H1 (cell line): Measurements from ENCODE around the gene YOD1. TPM values are rescaled to one million over a fixed set of nuclear protein-coding genes. Genes with fewer than 3 reads are reported as not detected.

ENCODE experiments used
- CTCF ChIA-PET: fragments of 300-600 bp; sonication (Branson Sonifier 250); formaldehyde crosslinking; loops from one replicate; lab custom pipeline; 2021; ENCODE audit not compliant: partially characterized antibody; lab: Charles Lee
- POLR2A ChIA-PET: fragments of 300-600 bp; sonication (Branson Sonifier 250); formaldehyde crosslinking; loops from one replicate; lab custom pipeline; 2021; ENCODE audit warnings: inconsistent platforms; ENCODE audit not compliant: partially characterized antibody; lab: Charles Lee
- DNase-seq, 2 experiments: peaks; one replicate each; pipeline versions ENCODE4 v3.0.0 to v3.0.0-alpha.2; 2010 to 2022; ENCODE audit warnings: low spot score in 2 of 2, low read depth in 1 of 2, mixed read lengths in 1 of 2
- FAIRE-seq: peaks from 2 replicates; lab custom pipeline; 2011; peaks lifted over from hg19 to GRCh38; lab: Jason Lieb, UNC
- H2AFZ ChIP-seq: 2 replicates; pipeline ENCODE4 v1.8.1; 2012; ENCODE audit warnings: low read length, inconsistent platforms
- H2AK5ac ChIP-seq: 2 replicates; pipeline ENCODE4 v1.6.1; 2013; ENCODE audit warnings: low read depth, low read length
- H2BK120ac ChIP-seq: replicated peaks from 2 replicates; pipeline ENCODE3; 2013; ENCODE audit warnings: low read depth, low read length, inconsistent platforms
- H2BK12ac ChIP-seq: 2 replicates; pipeline ENCODE4 v1.6.1; 2013; ENCODE audit warnings: low read depth, low read length
- H2BK15ac ChIP-seq: 2 replicates; pipeline ENCODE4 v1.6.1; 2013; ENCODE audit warnings: low read length
- H2BK20ac ChIP-seq: 2 replicates; pipeline ENCODE4 v1.6.1; 2013; ENCODE audit warnings: low read length
- H2BK5ac ChIP-seq: 2 replicates; pipeline ENCODE4 v1.6.1; 2013; ENCODE audit warnings: low read depth, low read length
- H3K14ac ChIP-seq: 2 replicates; pipeline ENCODE4 v1.6.1; 2013; ENCODE audit warnings: inconsistent platforms; ENCODE audit not compliant: insufficient read length
- H3K18ac ChIP-seq: 2 replicates; pipeline ENCODE4 v1.6.1; 2013; ENCODE audit warnings: low read length; ENCODE audit errors: extremely low read depth
- H3K23ac ChIP-seq: 2 replicates; pipeline ENCODE4 v1.6.1; 2013; ENCODE audit warnings: inconsistent platforms; ENCODE audit not compliant: insufficient read length
- H3K23me2 ChIP-seq: 2 replicates; pipeline ENCODE4 v1.6.1; 2013; ENCODE audit warnings: low read depth, low read length
- H3K27ac ChIP-seq: 2 replicates; pipeline ENCODE4 v1.6.1; 2011; ENCODE audit warnings: low read depth, low read length, inconsistent platforms
- H3K27me3 ChIP-seq, 4 experiments: replicated peaks in 1 of 4; 1 replicate in 1 of 4; 2 replicates in 3 of 4; pipeline versions ENCODE4 v1.6.1 to v1.8.1; 2011 to 2013; ENCODE audit warnings: low read length in 3 of 4, mild to moderate bottlenecking in 3 of 4, inconsistent platforms in 2 of 4, mixed read lengths in 2 of 4, moderate library complexity in 1 of 4; ENCODE audit not compliant: control insufficient read depth in 3 of 4, insufficient read depth in 3 of 4; ENCODE audit errors: extremely low read depth in 1 of 4
- H3K36me3 ChIP-seq, 4 experiments: 2 replicates each; pipeline versions ENCODE4 v1.6.1 to v1.8.1; 2011 to 2013; ENCODE audit warnings: mild to moderate bottlenecking in 4 of 4, low read length in 3 of 4, moderate library complexity in 2 of 4, control low read depth in 1 of 4, inconsistent platforms in 1 of 4; ENCODE audit not compliant: insufficient read depth in 4 of 4, control insufficient read depth in 2 of 4
- H3K4ac ChIP-seq: replicated peaks from 2 replicates; pipeline ENCODE3; 2013; ENCODE audit warnings: low read length, low read depth, mixed read lengths, inconsistent platforms; ENCODE audit not compliant: insufficient read length
- H3K4me1 ChIP-seq, 4 experiments: replicated peaks in 1 of 4; 1 replicate in 1 of 4; 2 replicates in 3 of 4; pipeline versions ENCODE4 v1.6.1 to v1.8.1; 2011 to 2013; ENCODE audit warnings: low read length in 3 of 4, inconsistent platforms in 2 of 4, mixed read lengths in 1 of 4; ENCODE audit not compliant: insufficient read depth in 4 of 4, control insufficient read depth in 3 of 4
- H3K4me2 ChIP-seq, 2 experiments: 2 replicates each; pipeline versions ENCODE4 v1.6.1 to v1.8.1; 2011 to 2013; ENCODE audit warnings: low read depth in 2 of 2, low read length in 2 of 2, control low read depth in 1 of 2, inconsistent platforms in 1 of 2, mild to moderate bottlenecking in 1 of 2; ENCODE audit not compliant: insufficient read depth in 1 of 2
- H3K4me3 ChIP-seq, 4 experiments: fragments of 200-600, 300-600 bp in 1 of 4; sonication (generic), shearing (Covaris generic), sonication (Bioruptor Twin) in 1 of 4; 2 replicates each; pipeline versions ENCODE4 v1.5.1 to v1.8.1; 2011 to 2016; ENCODE audit warnings: low read length in 4 of 4, low read depth in 3 of 4, control low read depth in 2 of 4, inconsistent platforms in 2 of 4, mild to moderate bottlenecking in 2 of 4, mixed read lengths in 1 of 4, moderate library complexity in 1 of 4; ENCODE audit not compliant: insufficient read depth in 2 of 4; ENCODE audit errors: extremely low read depth in 1 of 4
- H3K56ac ChIP-seq: replicated peaks from 2 replicates; pipeline ENCODE3; 2013; ENCODE audit warnings: low read depth, mild to moderate bottlenecking, mixed read lengths, low read length, inconsistent platforms; ENCODE audit not compliant: insufficient read length
- H3K79me1 ChIP-seq: 2 replicates; pipeline ENCODE4 v1.6.1; 2013; ENCODE audit warnings: low read depth, low read length, control low read depth
- H3K79me2 ChIP-seq, 2 experiments: 2 replicates each; pipeline versions ENCODE4 v1.6.1 to v1.8.1; 2012 to 2013; ENCODE audit warnings: low read length in 2 of 2, mild to moderate bottlenecking in 2 of 2, inconsistent platforms in 1 of 2; ENCODE audit not compliant: insufficient read depth in 2 of 2, control insufficient read depth in 1 of 2
- H3K9ac ChIP-seq, 4 experiments: replicated peaks in 1 of 4; 1 replicate in 1 of 4; 2 replicates in 3 of 4; pipeline versions ENCODE4 v1.6.1 to v1.8.1; 2011 to 2013; ENCODE audit warnings: low read depth in 3 of 4, low read length in 3 of 4, control low read depth in 2 of 4, mild to moderate bottlenecking in 2 of 4, moderate library complexity in 2 of 4, inconsistent platforms in 1 of 4; ENCODE audit errors: extremely low read depth in 1 of 4
- H3K9me3 ChIP-seq, 2 experiments: 2 replicates each; pipeline versions ENCODE4 v1.6.1 to v1.8.1; 2012 to 2013; ENCODE audit warnings: mild to moderate bottlenecking in 2 of 2, moderate library complexity in 2 of 2, control low read depth in 1 of 2, inconsistent platforms in 1 of 2, low read depth in 1 of 2, low read length in 1 of 2, mixed read lengths in 1 of 2; ENCODE audit not compliant: insufficient read depth in 2 of 2
- H4K20me1 ChIP-seq, 2 experiments: replicated peaks in 1 of 2; 2 replicates each; pipeline versions ENCODE3 to v1.8.1; 2011 to 2013; ENCODE audit warnings: inconsistent platforms in 2 of 2, low read length in 2 of 2, mild to moderate bottlenecking in 1 of 2; ENCODE audit not compliant: insufficient read depth in 2 of 2, control insufficient read depth in 1 of 2
- H4K5ac ChIP-seq: 2 replicates; pipeline ENCODE4 v1.6.1; 2013; ENCODE audit warnings: low read length, low read depth, mixed read lengths, inconsistent platforms; ENCODE audit not compliant: insufficient read length
- H4K8ac ChIP-seq: 2 replicates; pipeline ENCODE4 v1.8.0; 2013; ENCODE audit warnings: mild to moderate bottlenecking, moderate library complexity, low read length, inconsistent platforms; ENCODE audit not compliant: insufficient read depth; ENCODE audit errors: extremely low read depth
- H4K91ac ChIP-seq: replicated peaks from 2 replicates; pipeline ENCODE3; 2013; ENCODE audit warnings: low read length, mixed read lengths, inconsistent platforms; ENCODE audit not compliant: insufficient read length
- CEBPB ChIP-seq: IDR thresholded peaks from 2 replicates; pipeline ENCODE4 v1.6.1; 2012; ENCODE audit warnings: low read depth, low read length
- CREB1 ChIP-seq: IDR thresholded peaks from 2 replicates; pipeline ENCODE4 v1.6.1; 2012; ENCODE audit warnings: inconsistent platforms
- CTBP2 ChIP-seq: IDR thresholded peaks from 2 replicates; pipeline ENCODE4 v1.7.0; 2011; ENCODE audit warnings: borderline replicate concordance, mild to moderate bottlenecking, moderate library complexity, mixed read lengths, low read length; ENCODE audit not compliant: insufficient read depth, insufficient read length
- E2F6 ChIP-seq: IDR thresholded peaks from 2 replicates; pipeline ENCODE4 v1.6.1; 2012; ENCODE audit warnings: inconsistent platforms
- JUN ChIP-seq: IDR thresholded peaks from 2 replicates; pipeline ENCODE4 v1.6.1; 2011; ENCODE audit warnings: low read depth, mild to moderate bottlenecking, improper control_type of control experiment, low read length
- KDM1A ChIP-seq: fragments of 200-600, 300-600 bp; sonication (generic); IDR thresholded peaks from 2 replicates; pipeline ENCODE4 v1.7.1; 2016; ENCODE audit warnings: mild to moderate bottlenecking, low read length, borderline replicate concordance
- KDM4A ChIP-seq: IDR thresholded peaks from one replicate; pipeline ENCODE4 v1.7.1; 2012; ENCODE audit warnings: low read depth, mild to moderate bottlenecking, moderate library complexity, low read length, inconsistent platforms; ENCODE audit not compliant: severe bottlenecking
- PHF8 ChIP-seq: fragments of 200-600 bp; sonication (generic); conservative IDR thresholded peaks from 2 replicates; pipeline ENCODE4 v1.7.1; 2012; ENCODE audit warnings: low read depth, mild to moderate bottlenecking, inconsistent platforms, low read length, moderate library complexity
- POLR2AphosphoS5 ChIP-seq: IDR thresholded peaks from 2 replicates; pipeline ENCODE4 v1.6.1; 2011; ENCODE audit warnings: low read depth, low read length
- POU5F1 ChIP-seq: IDR thresholded peaks from 2 replicates; pipeline ENCODE4 v1.6.1; 2011; ENCODE audit warnings: low read depth, mild to moderate bottlenecking, low read length, moderate library complexity
- RFX5 ChIP-seq: IDR thresholded peaks from 2 replicates; pipeline ENCODE4 v1.6.1; 2011; ENCODE audit warnings: low read depth, low read length, improper control_type of control experiment, borderline replicate concordance
- SP1 ChIP-seq: IDR thresholded peaks from 2 replicates; pipeline ENCODE4 v1.6.1; 2011; ENCODE audit warnings: low read depth, low read length
- SP2 ChIP-seq: IDR thresholded peaks from 2 replicates; pipeline ENCODE4 v1.6.1; 2012; ENCODE audit warnings: mild to moderate bottlenecking, low read length, inconsistent platforms
- TAF1 ChIP-seq: IDR thresholded peaks from 2 replicates; pipeline ENCODE4 v1.6.1; 2011; ENCODE audit warnings: mild to moderate bottlenecking, low read depth, low read length
- ZNF274 ChIP-seq: IDR thresholded peaks from 2 replicates; pipeline ENCODE4 v1.7.0; 2012; ENCODE audit warnings: low read length, borderline replicate concordance; ENCODE audit errors: extremely low read depth
- WGBS, 2 experiments: shearing (Covaris generic) in 1 of 2; methylation state at CpG; one replicate each; pipeline versions ENCODE4 v1.1.6 to v1.1.7; 2013 to 2015; ENCODE audit warnings: low lambda C conversion rate in 2 of 2, mixed read lengths in 2 of 2, inconsistent platforms in 1 of 2, low coverage in 1 of 2, missing lambda C conversion rate in 1 of 2; ENCODE audit not compliant: insufficient replicate concordance in 2 of 2, insufficient coverage in 1 of 2, insufficient read length in 1 of 2; ENCODE audit errors: extremely low coverage in 1 of 2, missing lambda C conversion rate in 1 of 2; 5-methylcytosine and 5-hydroxymethylcytosine counted together
- polyA plus RNA-seq, 7 experiments: library from polyadenylated mRNA; depleted of rRNA in 3 of 7; stranded (reverse) in 5 of 7; unstranded in 2 of 7; fragments of >200 nt in 5 of 7; fragments of 200-250 nt in 2 of 7; gene quantifications; 1 replicate in 5 of 7; 2 replicates in 1 of 7; 4 replicates in 1 of 7; pipeline versions ENCODE4 v1.2.1 to v1.2.3, GENCODE V29; 2011 to 2013; ENCODE audit warnings: missing spikeins in 2 of 7, mixed read lengths in 2 of 7
- total RNA-seq: library from RNA; stranded (reverse); fragmentation: NEBNext Ultra II Directional; extraction: Animal tissue kit (Norgen Biotek cat#: 25700); gene quantifications from 2 replicates; pipeline ENCODE4 v1.2.1, GENCODE V29; 2021

The YOD1 gene
- total and polyA plus RNA-seq, 2 of the 8 experiments (the other 6 are each of a cell fraction or from before 2014, with no cell fraction given) = 1.9 to 11.8 TPM

GRCh38 chr1:207015791-207016190, 35.2 kb downstream of the YOD1 start:
- 90% methylated on average over 3 of the region's 3 CpGs; no CpG with 5 or more reads in 1 of the 2 experiments for WGBS, 2 experiments
- Histone ChIP-seq H3K4me1 (no peaks in the 10 kb centered on the region), H4K5ac (no peak overlapping the region), H3K27me3 (no peaks in the 10 kb centered on the region), H3K14ac (no peak overlapping the region), H3K9me3 (no peaks in the 10 kb centered on the region), H3K23me2 (no peaks in the 10 kb centered on the region), H2AK5ac (no peak overlapping the region), H2BK20ac (no peak overlapping the region), H2BK5ac (no peak overlapping the region), H3K36me3 (no peaks in the 10 kb centered on the region), H3K18ac (no peak overlapping the region), H2BK15ac (no peak overlapping the region), H3K4me3 (no peak overlapping the region), H4K20me1 (no peaks in the 10 kb centered on the region), H4K91ac (no peak overlapping the region), H2BK12ac (no peak overlapping the region), H3K4ac (no peak overlapping the region), H2AFZ (no peak overlapping the region), H4K8ac (no peak overlapping the region), H3K79me1 (no peaks in the 10 kb centered on the region), H2BK120ac (no peak overlapping the region), H3K23ac (no peak overlapping the region), H3K9ac (no peak overlapping the region), H3K27ac (no peak overlapping the region), H3K56ac (no peak overlapping the region), H3K4me2 (no peak overlapping the region), H3K79me2 (no peaks in the 10 kb centered on the region)
- DNase-seq (no peak), FAIRE-seq (no peak)
- CTCF ChIA-PET = interaction anchor here (0.8 to 4.1 kb wide), 2 partner anchors 11 to 68 kb away, joined by 3 to 22 read pairs; no protein-coding TSS in a partner anchor
- POLR2A ChIA-PET = no interaction called here
- TF ChIP-seq CEBPB (no peak), CTBP2 (no peak), KDM1A (no peak), CREB1 (no peak), ZNF274 (no peak), POU5F1 (no peak), PHF8 (no peak), KDM4A (no peak), POLR2AphosphoS5 (no peak), SP2 (no peak), RFX5 (no peak), SP1 (no peak), E2F6 (no peak), JUN (no peak), TAF1 (no peak)
